H1 (cell line): ENCODE data around the gene PHLPP1. TPM values are rescaled to one million over a fixed set of nuclear protein-coding genes. Genes with fewer than 3 reads are reported as not detected.

ENCODE experiments used
- CTCF ChIA-PET: fragments of 300-600 bp; sonication (Branson Sonifier 250); formaldehyde crosslinking; loops from one replicate; lab custom pipeline; 2021; ENCODE audit not compliant: partially characterized antibody; lab: Charles Lee
- POLR2A ChIA-PET: fragments of 300-600 bp; sonication (Branson Sonifier 250); formaldehyde crosslinking; loops from one replicate; lab custom pipeline; 2021; ENCODE audit warnings: inconsistent platforms; ENCODE audit not compliant: partially characterized antibody; lab: Charles Lee
- DNase-seq, 2 experiments: peaks; one replicate each; pipeline versions ENCODE4 v3.0.0 to v3.0.0-alpha.2; 2010 to 2022; ENCODE audit warnings: low spot score in 2 of 2, low read depth in 1 of 2, mixed read lengths in 1 of 2
- FAIRE-seq: peaks from 2 replicates; lab custom pipeline; 2011; peaks lifted over from hg19 to GRCh38; lab: Jason Lieb, UNC
- H2AFZ ChIP-seq: 2 replicates; pipeline ENCODE4 v1.8.1; 2012; ENCODE audit warnings: low read length, inconsistent platforms
- H2AK5ac ChIP-seq: 2 replicates; pipeline ENCODE4 v1.6.1; 2013; ENCODE audit warnings: low read depth, low read length
- H2BK120ac ChIP-seq: replicated peaks from 2 replicates; pipeline ENCODE3; 2013; ENCODE audit warnings: low read depth, low read length, inconsistent platforms
- H2BK12ac ChIP-seq: 2 replicates; pipeline ENCODE4 v1.6.1; 2013; ENCODE audit warnings: low read depth, low read length
- H2BK15ac ChIP-seq: 2 replicates; pipeline ENCODE4 v1.6.1; 2013; ENCODE audit warnings: low read length
- H2BK20ac ChIP-seq: 2 replicates; pipeline ENCODE4 v1.6.1; 2013; ENCODE audit warnings: low read length
- H2BK5ac ChIP-seq: 2 replicates; pipeline ENCODE4 v1.6.1; 2013; ENCODE audit warnings: low read depth, low read length
- H3K14ac ChIP-seq: 2 replicates; pipeline ENCODE4 v1.6.1; 2013; ENCODE audit warnings: inconsistent platforms; ENCODE audit not compliant: insufficient read length
- H3K18ac ChIP-seq: 2 replicates; pipeline ENCODE4 v1.6.1; 2013; ENCODE audit warnings: low read length; ENCODE audit errors: extremely low read depth
- H3K23ac ChIP-seq: 2 replicates; pipeline ENCODE4 v1.6.1; 2013; ENCODE audit warnings: inconsistent platforms; ENCODE audit not compliant: insufficient read length
- H3K23me2 ChIP-seq: 2 replicates; pipeline ENCODE4 v1.6.1; 2013; ENCODE audit warnings: low read depth, low read length
- H3K27ac ChIP-seq: 2 replicates; pipeline ENCODE4 v1.6.1; 2011; ENCODE audit warnings: low read depth, low read length, inconsistent platforms
- H3K27me3 ChIP-seq, 4 experiments: replicated peaks in 1 of 4; 1 replicate in 1 of 4; 2 replicates in 3 of 4; pipeline versions ENCODE4 v1.6.1 to v1.8.1; 2011 to 2013; ENCODE audit warnings: low read length in 3 of 4, mild to moderate bottlenecking in 3 of 4, inconsistent platforms in 2 of 4, mixed read lengths in 2 of 4, moderate library complexity in 1 of 4; ENCODE audit not compliant: control insufficient read depth in 3 of 4, insufficient read depth in 3 of 4; ENCODE audit errors: extremely low read depth in 1 of 4
- H3K36me3 ChIP-seq, 4 experiments: 2 replicates each; pipeline versions ENCODE4 v1.6.1 to v1.8.1; 2011 to 2013; ENCODE audit warnings: mild to moderate bottlenecking in 4 of 4, low read length in 3 of 4, moderate library complexity in 2 of 4, control low read depth in 1 of 4, inconsistent platforms in 1 of 4; ENCODE audit not compliant: insufficient read depth in 4 of 4, control insufficient read depth in 2 of 4
- H3K4ac ChIP-seq: replicated peaks from 2 replicates; pipeline ENCODE3; 2013; ENCODE audit warnings: low read length, low read depth, mixed read lengths, inconsistent platforms; ENCODE audit not compliant: insufficient read length
- H3K4me1 ChIP-seq, 4 experiments: replicated peaks in 1 of 4; 1 replicate in 1 of 4; 2 replicates in 3 of 4; pipeline versions ENCODE4 v1.6.1 to v1.8.1; 2011 to 2013; ENCODE audit warnings: low read length in 3 of 4, inconsistent platforms in 2 of 4, mixed read lengths in 1 of 4; ENCODE audit not compliant: insufficient read depth in 4 of 4, control insufficient read depth in 3 of 4
- H3K4me2 ChIP-seq, 2 experiments: 2 replicates each; pipeline versions ENCODE4 v1.6.1 to v1.8.1; 2011 to 2013; ENCODE audit warnings: low read depth in 2 of 2, low read length in 2 of 2, control low read depth in 1 of 2, inconsistent platforms in 1 of 2, mild to moderate bottlenecking in 1 of 2; ENCODE audit not compliant: insufficient read depth in 1 of 2
- H3K4me3 ChIP-seq, 4 experiments: fragments of 200-600, 300-600 bp in 1 of 4; sonication (generic), shearing (Covaris generic), sonication (Bioruptor Twin) in 1 of 4; 2 replicates each; pipeline versions ENCODE4 v1.5.1 to v1.8.1; 2011 to 2016; ENCODE audit warnings: low read length in 4 of 4, low read depth in 3 of 4, control low read depth in 2 of 4, inconsistent platforms in 2 of 4, mild to moderate bottlenecking in 2 of 4, mixed read lengths in 1 of 4, moderate library complexity in 1 of 4; ENCODE audit not compliant: insufficient read depth in 2 of 4; ENCODE audit errors: extremely low read depth in 1 of 4
- H3K56ac ChIP-seq: replicated peaks from 2 replicates; pipeline ENCODE3; 2013; ENCODE audit warnings: low read depth, mild to moderate bottlenecking, mixed read lengths, low read length, inconsistent platforms; ENCODE audit not compliant: insufficient read length
- H3K79me1 ChIP-seq: 2 replicates; pipeline ENCODE4 v1.6.1; 2013; ENCODE audit warnings: low read depth, low read length, control low read depth
- H3K79me2 ChIP-seq, 2 experiments: 2 replicates each; pipeline versions ENCODE4 v1.6.1 to v1.8.1; 2012 to 2013; ENCODE audit warnings: low read length in 2 of 2, mild to moderate bottlenecking in 2 of 2, inconsistent platforms in 1 of 2; ENCODE audit not compliant: insufficient read depth in 2 of 2, control insufficient read depth in 1 of 2
- H3K9ac ChIP-seq, 4 experiments: replicated peaks in 1 of 4; 1 replicate in 1 of 4; 2 replicates in 3 of 4; pipeline versions ENCODE4 v1.6.1 to v1.8.1; 2011 to 2013; ENCODE audit warnings: low read depth in 3 of 4, low read length in 3 of 4, control low read depth in 2 of 4, mild to moderate bottlenecking in 2 of 4, moderate library complexity in 2 of 4, inconsistent platforms in 1 of 4; ENCODE audit errors: extremely low read depth in 1 of 4
- H3K9me3 ChIP-seq, 2 experiments: 2 replicates each; pipeline versions ENCODE4 v1.6.1 to v1.8.1; 2012 to 2013; ENCODE audit warnings: mild to moderate bottlenecking in 2 of 2, moderate library complexity in 2 of 2, control low read depth in 1 of 2, inconsistent platforms in 1 of 2, low read depth in 1 of 2, low read length in 1 of 2, mixed read lengths in 1 of 2; ENCODE audit not compliant: insufficient read depth in 2 of 2
- H4K20me1 ChIP-seq, 2 experiments: replicated peaks in 1 of 2; 2 replicates each; pipeline versions ENCODE3 to v1.8.1; 2011 to 2013; ENCODE audit warnings: inconsistent platforms in 2 of 2, low read length in 2 of 2, mild to moderate bottlenecking in 1 of 2; ENCODE audit not compliant: insufficient read depth in 2 of 2, control insufficient read depth in 1 of 2
- H4K5ac ChIP-seq: 2 replicates; pipeline ENCODE4 v1.6.1; 2013; ENCODE audit warnings: low read length, low read depth, mixed read lengths, inconsistent platforms; ENCODE audit not compliant: insufficient read length
- H4K8ac ChIP-seq: 2 replicates; pipeline ENCODE4 v1.8.0; 2013; ENCODE audit warnings: mild to moderate bottlenecking, moderate library complexity, low read length, inconsistent platforms; ENCODE audit not compliant: insufficient read depth; ENCODE audit errors: extremely low read depth
- H4K91ac ChIP-seq: replicated peaks from 2 replicates; pipeline ENCODE3; 2013; ENCODE audit warnings: low read length, mixed read lengths, inconsistent platforms; ENCODE audit not compliant: insufficient read length
- CBX8 ChIP-seq: fragments of 300-800, 300-1000 bp; sonication (generic); IDR thresholded peaks from 2 replicates; pipeline ENCODE4 v1.7.1; 2016; ENCODE audit warnings: low read depth, low read length, borderline replicate concordance
- EP300 ChIP-seq, 2 experiments: IDR thresholded peaks; 1 replicate in 1 of 2; 2 replicates in 1 of 2; pipeline ENCODE4 v1.6.1; 2011 to 2012; ENCODE audit warnings: low read depth in 2 of 2, low read length in 2 of 2, mild to moderate bottlenecking in 2 of 2, borderline replicate concordance in 1 of 2, inconsistent platforms in 1 of 2, moderate library complexity in 1 of 2
- SIN3A ChIP-seq, 2 experiments: IDR thresholded peaks in 1 of 2; conservative IDR thresholded peaks in 1 of 2; 2 replicates each; pipeline ENCODE4 v1.6.1; 2011 to 2012; ENCODE audit warnings: low read length in 2 of 2, improper control_type of control experiment in 1 of 2, low read depth in 1 of 2, mild to moderate bottlenecking in 1 of 2
- SIRT6 ChIP-seq: IDR thresholded peaks from one replicate; pipeline ENCODE4 v1.7.1; 2012; ENCODE audit warnings: low read length, inconsistent platforms
- TBP ChIP-seq: IDR thresholded peaks from 2 replicates; pipeline ENCODE4 v1.6.1; 2011; ENCODE audit warnings: low read depth, low read length, improper control_type of control experiment
- WGBS, 2 experiments: shearing (Covaris generic) in 1 of 2; methylation state at CpG; one replicate each; pipeline versions ENCODE4 v1.1.6 to v1.1.7; 2013 to 2015; ENCODE audit warnings: low lambda C conversion rate in 2 of 2, mixed read lengths in 2 of 2, inconsistent platforms in 1 of 2, low coverage in 1 of 2, missing lambda C conversion rate in 1 of 2; ENCODE audit not compliant: insufficient replicate concordance in 2 of 2, insufficient coverage in 1 of 2, insufficient read length in 1 of 2; ENCODE audit errors: extremely low coverage in 1 of 2, missing lambda C conversion rate in 1 of 2; 5-methylcytosine and 5-hydroxymethylcytosine counted together
- polyA plus RNA-seq, 7 experiments: library from polyadenylated mRNA; depleted of rRNA in 3 of 7; stranded (reverse) in 5 of 7; unstranded in 2 of 7; fragments of >200 nt in 5 of 7; fragments of 200-250 nt in 2 of 7; gene quantifications; 1 replicate in 5 of 7; 2 replicates in 1 of 7; 4 replicates in 1 of 7; pipeline versions ENCODE4 v1.2.1 to v1.2.3, GENCODE V29; 2011 to 2013; ENCODE audit warnings: missing spikeins in 2 of 7, mixed read lengths in 2 of 7
- total RNA-seq: library from RNA; stranded (reverse); fragmentation: NEBNext Ultra II Directional; extraction: Animal tissue kit (Norgen Biotek cat#: 25700); gene quantifications from 2 replicates; pipeline ENCODE4 v1.2.1, GENCODE V29; 2021

PHLPP1 gene
- total and polyA plus RNA-seq, 2 of the 8 experiments (the other 6 are each of a cell fraction or from before 2014, with no cell fraction given), result 28.0 to 66.3 TPM

DNA sequence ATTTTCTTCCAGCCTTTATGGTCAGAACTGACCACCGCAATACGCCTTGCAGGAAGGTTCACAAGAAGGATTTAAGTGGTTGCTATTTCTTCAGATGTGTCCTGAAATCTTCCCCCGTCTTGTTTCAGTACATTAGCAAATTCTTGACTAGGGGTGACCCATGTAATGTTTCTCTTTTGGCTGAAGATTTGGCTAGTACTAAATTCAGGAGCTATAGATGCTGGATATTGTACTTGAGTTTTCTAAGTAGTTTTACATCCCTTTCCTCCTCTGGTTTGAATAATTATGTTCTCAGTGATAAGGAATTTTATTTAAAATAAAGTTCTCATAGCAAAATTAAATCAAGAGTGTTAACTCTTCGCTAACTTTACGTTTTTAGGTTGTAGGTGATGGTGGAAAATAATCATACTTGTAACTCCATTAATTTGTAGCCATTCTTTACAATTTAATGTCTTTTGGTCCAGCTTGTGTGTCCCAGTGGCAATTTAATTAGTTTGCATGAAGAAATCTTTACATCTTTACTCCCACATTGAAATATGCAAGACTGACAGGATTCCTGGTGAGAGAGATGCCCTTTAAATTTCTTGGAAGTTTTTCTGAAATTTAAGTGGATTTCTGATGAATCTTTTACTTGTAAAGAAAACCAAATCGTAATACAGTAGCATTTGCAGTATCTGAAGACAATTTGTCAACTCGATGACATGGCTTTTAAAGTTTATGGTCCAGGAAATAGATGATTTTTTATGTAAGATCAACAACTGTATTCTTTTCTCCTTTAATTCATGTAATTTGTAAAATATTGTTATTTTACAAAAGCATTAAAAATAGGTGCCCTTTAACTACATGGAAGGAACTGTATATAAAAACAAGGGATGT is 2.8 kb downstream of the PHLPP1 start:
- no peak for TF ChIP-seq SIRT6
- TF ChIP-seq SIN3A (conservative IDR thresholded peaks at IDR 0.05 in 1 of 2, IDR thresholded peaks at IDR 0.05 in 1 of 2; ENCODE audit: low read depth in 1 of 2, low read length in 2 of 2), result 0 out of 4 replicates have a peak, but pooled peaks of 1 of the 2 experiments have one; percentile 5
- no peak for TF ChIP-seq TBP
- no peak for TF ChIP-seq EP300 (IDR thresholded peaks at IDR 0.05; ENCODE audit: borderline replicate concordance in 1 of 2, low read depth in 2 of 2, low read length in 2 of 2)
- TF ChIP-seq CBX8, result no peak
- POLR2A ChIA-PET, result interaction anchor here (0.7 to 2.1 kb wide), 4 partner anchors 18 to 159 kb away, joined by 3 to 7 read pairs (median 4); no protein-coding TSS in a partner anchor
- Histone ChIP-seq H2BK12ac (no peak overlapping the region), H3K23ac (no peak overlapping the region), H3K27me3 (no peaks in the 10 kb centered on the region), H3K56ac (no peak overlapping the region), H4K91ac (no peak overlapping the region), H3K27ac (no peak overlapping the region), H3K4me1 (peaks cover 0 to 27% (median 8%) of the 10 kb centered on the region in 4 experiments; a peak in 5 of 7 replicates), H4K20me1 (peaks cover 8 to 18% of the 10 kb centered on the region in 2 experiments), H3K9me3 (no peaks in the 10 kb centered on the region), H3K4me3 (peak overlapping the region; percentile 63 to 81 (median 76)), H2BK120ac (no peak overlapping the region), H3K4me2 (peak overlapping the region; percentile 77 to 88), H3K9ac (no peak overlapping the region), H2AFZ (no peak overlapping the region), H2BK15ac (no peak overlapping the region), H3K23me2 (peaks cover 7% of the 10 kb centered on the region), H2AK5ac (no peak overlapping the region), H3K79me1 (no peaks in the 10 kb centered on the region), H3K14ac (no peak overlapping the region), H3K79me2 (peaks cover 26 to 73% of the 10 kb centered on the region in 2 experiments), H4K8ac (no peak overlapping the region), H3K4ac (no peak overlapping the region), H2BK20ac (no peak overlapping the region), H3K18ac (no peak overlapping the region), H3K36me3 (no peaks in the 10 kb centered on the region), H2BK5ac (no peak overlapping the region), H4K5ac (no peak overlapping the region)
- no peak for DNase-seq
- WGBS, 2 experiments, result 23% methylated on average over 7 of the region's 7 CpGs; no CpG with 5 or more reads in 1 of the 2 experiments
- no peak for FAIRE-seq
- CTCF ChIA-PET, result interaction anchor here (0.8 to 2.4 kb wide), 4 partner anchors 44 to 226 kb away, joined by 3 to 10 read pairs (median 5); no protein-coding TSS in a partner anchor
